ENCODE results near the gene FJX1.
"Not testable (repeated sequence)": the region's sequence is repeated elsewhere in the genome, so short reads cannot be mapped to it uniquely, and the experiment has no call there.

The FJX1 gene

GRCh38 chr11:35651263-35651662 lies 33.0 kb downstream of the FJX1 start:
- peaks cover 3% of the 10 kb centered on the region; the same call in 1 of the 2 replicates for H3K27me3 ChIP-seq (ENCODE audit: control insufficient read depth, low read length)
- H3F3A ChIP-seq (ENCODE audit: control insufficient read depth, insufficient read depth) = no peaks in the 10 kb centered on the region
- H3K27ac ChIP-seq (ENCODE audit: low read depth, low read length) = no peak overlapping the region
- no peaks in the 10 kb centered on the region for H3K79me2 ChIP-seq (ENCODE audit: control insufficient read depth, low read length)
- H3K4me3 ChIP-seq (ENCODE audit: low read length) = no peak overlapping the region
- H3K9me3 ChIP-seq (ENCODE audit: control insufficient read depth, insufficient read depth, low read length) = no peaks in the 10 kb centered on the region
- no peaks in the 10 kb centered on the region for H4K20me1 ChIP-seq (ENCODE audit: control insufficient read depth, insufficient read depth, low read depth, low read length)
- H3K9me2 ChIP-seq (replicated peaks; ENCODE audit: control insufficient read depth, low read length) = no peaks in the 10 kb centered on the region
- H3K4me2 ChIP-seq (ENCODE audit: low read length) = no peak overlapping the region
- TF ChIP-seq, protein P1, sequence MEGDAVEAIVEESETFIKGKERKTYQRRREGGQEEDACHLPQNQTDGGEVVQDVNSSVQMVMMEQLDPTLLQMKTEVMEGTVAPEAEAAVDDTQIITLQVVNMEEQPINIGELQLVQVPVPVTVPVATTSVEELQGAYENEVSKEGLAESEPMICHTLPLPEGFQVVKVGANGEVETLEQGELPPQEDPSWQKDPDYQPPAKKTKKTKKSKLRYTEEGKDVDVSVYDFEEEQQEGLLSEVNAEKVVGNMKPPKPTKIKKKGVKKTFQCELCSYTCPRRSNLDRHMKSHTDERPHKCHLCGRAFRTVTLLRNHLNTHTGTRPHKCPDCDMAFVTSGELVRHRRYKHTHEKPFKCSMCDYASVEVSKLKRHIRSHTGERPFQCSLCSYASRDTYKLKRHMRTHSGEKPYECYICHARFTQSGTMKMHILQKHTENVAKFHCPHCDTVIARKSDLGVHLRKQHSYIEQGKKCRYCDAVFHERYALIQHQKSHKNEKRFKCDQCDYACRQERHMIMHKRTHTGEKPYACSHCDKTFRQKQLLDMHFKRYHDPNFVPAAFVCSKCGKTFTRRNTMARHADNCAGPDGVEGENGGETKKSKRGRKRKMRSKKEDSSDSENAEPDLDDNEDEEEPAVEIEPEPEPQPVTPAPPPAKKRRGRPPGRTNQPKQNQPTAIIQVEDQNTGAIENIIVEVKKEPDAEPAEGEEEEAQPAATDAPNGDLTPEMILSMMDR (IDR thresholded peaks at IDR 0.05; ENCODE audit: low read depth, low read length, poor library complexity, severe bottlenecking) = no peak
- TF ChIP-seq EZH2phosphoT487 (IDR thresholded peaks at IDR 0.05; ENCODE audit: borderline replicate concordance, low read length) = no peak
- H3K4me1 ChIP-seq (ENCODE audit: control insufficient read depth, low read length) = no peaks in the 10 kb centered on the region
- H3K36me3 ChIP-seq (ENCODE audit: control insufficient read depth, low read length) = no peaks in the 10 kb centered on the region

- H3K36me3 ChIP-seq (ENCODE audit: control insufficient read depth, low read length); H3K4me3 ChIP-seq (ENCODE audit: low read length); H3K4me2 ChIP-seq (ENCODE audit: low read length); H4K20me1 ChIP-seq (ENCODE audit: control insufficient read depth, insufficient read depth, low read depth, low read length); H3K4me1 ChIP-seq (ENCODE audit: control insufficient read depth, low read length); H3K27me3 ChIP-seq (ENCODE audit: control insufficient read depth, low read length); H3K79me2 ChIP-seq (ENCODE audit: control insufficient read depth, low read length); H3K9me2 ChIP-seq (replicated peaks; ENCODE audit: control insufficient read depth, low read length); H3K27ac ChIP-seq (ENCODE audit: low read depth, low read length); H3F3A ChIP-seq (ENCODE audit: control insufficient read depth, insufficient read depth); H3K9me3 ChIP-seq (ENCODE audit: control insufficient read depth, insufficient read depth, low read length): not testable (repeated sequence)
Measured at GRCh38 chr11:35652786-35653185, 34.5 kb downstream of the FJX1 start.

DNA sequence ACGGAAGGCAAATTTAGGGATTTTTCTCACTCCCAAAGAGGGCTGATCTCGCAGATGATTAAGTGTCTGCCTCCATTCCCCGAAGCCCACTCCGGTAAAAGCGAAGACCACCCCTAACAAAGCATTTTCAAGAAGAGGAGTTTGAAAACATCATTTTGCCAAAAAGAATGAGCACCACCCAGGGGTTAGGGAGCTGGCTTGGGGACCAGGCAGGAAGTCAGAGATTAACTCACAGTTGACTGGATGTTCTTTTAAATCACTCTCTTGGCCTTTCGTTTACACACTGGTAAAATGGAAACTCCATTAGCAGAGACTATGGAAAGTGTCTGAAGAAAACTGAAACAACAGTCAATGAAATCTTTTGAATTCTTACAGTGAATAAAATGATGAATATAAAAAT lies 36.5 kb downstream of the FJX1 start:
- H3K27me3 ChIP-seq (ENCODE audit: control insufficient read depth, low read length) = no peaks in the 10 kb centered on the region
- no peaks in the 10 kb centered on the region for H3F3A ChIP-seq (ENCODE audit: control insufficient read depth, insufficient read depth)
- H3K4me3 ChIP-seq (ENCODE audit: low read length) = no peak overlapping the region
- no peak for TF ChIP-seq EZH2phosphoT487 (IDR thresholded peaks at IDR 0.05; ENCODE audit: borderline replicate concordance, low read length)
- TF ChIP-seq, protein P1 (IDR thresholded peaks at IDR 0.05; ENCODE audit: low read depth, low read length, poor library complexity, severe bottlenecking) = no peak
- H3K27ac ChIP-seq (ENCODE audit: low read depth, low read length) = no peak overlapping the region
- no peaks in the 10 kb centered on the region for H3K36me3 ChIP-seq (ENCODE audit: control insufficient read depth, low read length)
- no peaks in the 10 kb centered on the region for H4K20me1 ChIP-seq (ENCODE audit: control insufficient read depth, insufficient read depth, low read depth, low read length)
- H3K4me1 ChIP-seq (ENCODE audit: control insufficient read depth, low read length) = no peaks in the 10 kb centered on the region
- H3K4me2 ChIP-seq (ENCODE audit: low read length) = no peak overlapping the region
- H3K9me3 ChIP-seq (ENCODE audit: control insufficient read depth, insufficient read depth, low read length) = no peaks in the 10 kb centered on the region
- H3K79me2 ChIP-seq (ENCODE audit: control insufficient read depth, low read length) = no peaks in the 10 kb centered on the region
- no peaks in the 10 kb centered on the region for H3K9me2 ChIP-seq (replicated peaks; ENCODE audit: control insufficient read depth, low read length)

DNA sequence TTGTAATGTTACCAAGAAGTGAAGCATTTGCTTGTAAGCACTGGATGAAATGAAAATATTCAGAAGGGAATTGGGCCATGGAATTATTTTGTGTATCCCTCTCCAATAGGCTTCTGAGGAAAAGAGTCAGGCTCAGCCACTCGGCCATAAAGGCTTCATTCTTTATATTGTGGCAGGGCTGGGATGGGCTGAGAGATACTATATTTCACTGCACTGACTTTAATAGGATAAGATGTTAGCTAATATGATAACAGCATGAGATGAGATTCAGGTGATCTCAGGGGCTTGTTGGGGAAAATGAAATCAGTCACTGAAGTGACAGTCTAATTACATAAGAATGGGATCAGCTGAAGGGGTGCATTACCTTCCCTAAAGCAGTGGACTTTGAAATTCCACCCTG lies 37.0 kb downstream of the FJX1 start:
- Histone ChIP-seq H3K27ac (ENCODE audit: low read depth, low read length) (no peak overlapping the region), H3K36me3 (ENCODE audit: control insufficient read depth, low read length) (no peaks in the 10 kb centered on the region), H3K4me2 (ENCODE audit: low read length) (no peak overlapping the region), H3K9me2 (replicated peaks; ENCODE audit: control insufficient read depth, low read length) (no peaks in the 10 kb centered on the region), H4K20me1 (ENCODE audit: control insufficient read depth, insufficient read depth, low read depth, low read length) (no peaks in the 10 kb centered on the region), H3K4me3 (ENCODE audit: low read length) (no peak overlapping the region), H3K79me2 (ENCODE audit: control insufficient read depth, low read length) (no peaks in the 10 kb centered on the region), H3K9me3 (ENCODE audit: control insufficient read depth, insufficient read depth, low read length) (no peaks in the 10 kb centered on the region), H3K4me1 (ENCODE audit: control insufficient read depth, low read length) (no peaks in the 10 kb centered on the region), H3K27me3 (ENCODE audit: control insufficient read depth, low read length) (no peaks in the 10 kb centered on the region), H3F3A (ENCODE audit: control insufficient read depth, insufficient read depth) (no peaks in the 10 kb centered on the region)
- TF ChIP-seq, protein P1 (IDR thresholded peaks at IDR 0.05; ENCODE audit: low read depth, low read length, poor library complexity, severe bottlenecking) = no peak
- TF ChIP-seq EZH2phosphoT487 (IDR thresholded peaks at IDR 0.05; ENCODE audit: borderline replicate concordance, low read length) = no peak

Data from DOHH2 (cell line).